GM23248 (cell line): ENCODE results near the gene GDF7. TPM values are rescaled to one million over a fixed set of nuclear protein-coding genes. Genes with fewer than 3 reads are reported as not detected.

Experiments used
- DNase-seq: peaks from one replicate; pipeline ENCODE4 v3.0.0-alpha.2; 2015
- H2AFZ ChIP-seq: fragments of 200-600 bp; sonication (generic); 2 replicates; pipeline ENCODE4 v1.6.1; 2016; ENCODE audit warnings: antibody characterized with exemption
- H3F3A ChIP-seq: fragments of 200-600 bp; sonication (generic); 2 replicates; pipeline ENCODE4 v1.6.1; 2016; ENCODE audit warnings: mild to moderate bottlenecking, antibody characterized with exemption, mixed run types; ENCODE audit not compliant: insufficient read depth
- H3K27ac ChIP-seq: fragments of 200-600 bp; sonication (generic); 2 replicates; pipeline ENCODE4 v1.5.1; 2016; ENCODE audit warnings: mild to moderate bottlenecking
- H3K27me3 ChIP-seq: fragments of 200-600 bp; sonication (generic); replicated peaks from 2 replicates; pipeline ENCODE4 v1.6.1; 2016; ENCODE audit warnings: mild to moderate bottlenecking; ENCODE audit not compliant: insufficient read depth
- H3K36me3 ChIP-seq: fragments of 200-600 bp; sonication (generic); 2 replicates; pipeline ENCODE4 v1.6.1; 2016; ENCODE audit warnings: low read depth, mild to moderate bottlenecking
- H3K4me1 ChIP-seq: fragments of 200-600 bp; sonication (generic); 2 replicates; pipeline ENCODE4 v1.6.1; 2016; ENCODE audit warnings: mild to moderate bottlenecking; ENCODE audit not compliant: insufficient read depth
- H3K4me2 ChIP-seq: fragments of 200-600 bp; sonication (generic); one replicate; pipeline ENCODE4 v1.6.1; 2016; ENCODE audit warnings: mild to moderate bottlenecking; ENCODE audit not compliant: unreplicated experiment
- H3K4me3 ChIP-seq: fragments of 200-600 bp; sonication (generic); 2 replicates; pipeline ENCODE4 v1.5.1; 2016; ENCODE audit warnings: mild to moderate bottlenecking
- H3K79me2 ChIP-seq: fragments of 200-600 bp; sonication (generic); 2 replicates; pipeline ENCODE4 v1.6.1; 2016; ENCODE audit warnings: mild to moderate bottlenecking; ENCODE audit not compliant: insufficient read depth
- H3K9ac ChIP-seq: fragments of 200-600 bp; sonication (generic); 2 replicates; pipeline ENCODE4 v1.6.1; 2016; ENCODE audit warnings: mild to moderate bottlenecking
- H3K9me2 ChIP-seq: fragments of 200-600 bp; sonication (generic); 2 replicates; pipeline ENCODE4 v1.6.1; 2016; ENCODE audit warnings: mixed run types, mild to moderate bottlenecking, moderate library complexity; ENCODE audit not compliant: insufficient read depth
- H3K9me3 ChIP-seq: fragments of 200-600 bp; sonication (generic); one replicate; pipeline ENCODE4 v1.6.1; 2017; ENCODE audit warnings: low read depth
- H4K20me1 ChIP-seq: fragments of 200-600 bp; sonication (generic); 2 replicates; pipeline ENCODE4 v1.6.0; 2016; ENCODE audit not compliant: insufficient read depth
- EZH2 ChIP-seq: fragments of 200-600 bp; sonication (generic); IDR thresholded peaks from 2 replicates; pipeline ENCODE4 v1.6.1; 2018; ENCODE audit warnings: antibody characterized with exemption, mild to moderate bottlenecking; ENCODE audit not compliant: insufficient read depth, poor library complexity, severe bottlenecking
- EZH2phosphoT487 ChIP-seq: fragments of 200-600 bp; sonication (generic); IDR thresholded peaks from 2 replicates; pipeline ENCODE4 v1.6.1; 2018; ENCODE audit warnings: antibody characterized with exemption, moderate library complexity, mild to moderate bottlenecking, low read depth; ENCODE audit not compliant: insufficient read depth
- WGBS, 2 experiments: methylation state at CpG; one replicate each; pipeline ENCODE4 v1.1.6; 2015 to 2017; ENCODE audit warnings: low lambda C conversion rate in 2 of 2, low coverage in 1 of 2; ENCODE audit errors: missing lambda C conversion rate in 2 of 2; 5-methylcytosine and 5-hydroxymethylcytosine counted together
- in situ Hi-C: fragments of 300-500 bp; cut with MboI; formaldehyde crosslinking; loops from 2 replicates; pipeline ENCODE4 v1.15.0; 2020
- polyA plus RNA-seq: library from polyadenylated mRNA; unstranded; fragments of >200 nt; fragmentation: Nextera tagmentation; extraction: Ambion mirVana; gene quantifications from 2 replicates; pipeline ENCODE4 v1.2.1, GENCODE V29; 2016
- total RNA-seq: library from RNA; depleted of rRNA; stranded (reverse); fragments of >200 nt; shearing (Covaris generic); gene quantifications from 2 replicates; pipeline ENCODE4 v1.2.3, GENCODE V29; 2014

GDF7 gene
- total and polyA plus RNA-seq, 2 experiments from 2014 or later = 0.03 TPM; not detected in 1

- in situ Hi-C loops = loop anchor here (10.0 kb wide), 1 partner anchor 176 kb away; no protein-coding TSS in a partner anchor
These were observed 36.0 kb upstream of the GDF7 start for GRCh38 chr2:20630967-20631366.

DNA sequence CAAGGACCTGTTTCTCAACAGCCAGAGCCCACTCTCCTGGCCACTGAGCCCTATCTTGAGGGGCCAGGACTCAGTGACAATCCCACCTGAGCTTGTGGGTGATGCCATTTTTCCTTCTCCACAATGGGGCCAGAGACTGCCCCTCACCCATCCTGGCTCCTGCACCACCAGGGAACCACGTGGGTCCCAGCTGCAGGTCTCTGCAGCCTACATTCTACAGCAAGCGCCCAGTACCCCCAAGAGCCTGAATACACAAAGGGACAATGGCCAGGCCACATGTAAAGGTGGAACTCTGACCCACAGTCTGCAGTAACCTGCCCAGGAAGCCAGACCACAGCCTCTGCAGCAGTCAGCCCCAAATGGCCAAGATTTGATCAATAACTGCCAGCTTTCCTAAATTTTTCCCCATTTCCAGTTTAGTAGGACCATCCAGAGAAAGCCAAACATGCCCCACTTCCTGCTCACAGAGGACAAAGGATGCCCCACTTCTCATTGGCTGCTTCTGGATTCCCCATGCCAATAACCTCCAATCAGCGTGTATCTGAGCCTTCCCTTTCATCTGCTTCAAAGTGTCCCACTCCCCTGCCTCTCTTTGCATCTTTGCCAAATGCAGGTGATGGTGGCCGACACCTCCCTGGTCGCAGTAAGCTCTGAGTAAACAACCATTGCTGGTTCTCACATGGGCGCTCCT lies 35.2 kb upstream of the GDF7 start:
- H2AFZ ChIP-seq = no peak overlapping the region
- H4K20me1 ChIP-seq = no peaks in the 10 kb centered on the region
- H3K79me2 ChIP-seq = no peaks in the 10 kb centered on the region
- no peak overlapping the region for H3K4me2 ChIP-seq
- H3K9me2 ChIP-seq = no peaks in the 10 kb centered on the region
- 89 to 90% methylated on average over 6 of the region's 6 CpGs for WGBS, 2 experiments
- TF ChIP-seq EZH2 (no peak), EZH2phosphoT487 (no peak)
- in situ Hi-C loops = loop anchor here (10.0 kb wide), 1 partner anchor 177 kb away; no protein-coding TSS in a partner anchor
- H3K4me3 ChIP-seq = no peak overlapping the region
- no peaks in the 10 kb centered on the region for H3F3A ChIP-seq
- H3K27ac ChIP-seq = no peak overlapping the region
- peaks cover 11% of the 10 kb centered on the region; the same call in 1 of the 2 replicates for H3K4me1 ChIP-seq
- no peaks in the 10 kb centered on the region for H3K9me3 ChIP-seq
- no peaks in the 10 kb centered on the region for H3K27me3 ChIP-seq
- no peak for DNase-seq
- H3K36me3 ChIP-seq = no peaks in the 10 kb centered on the region
- H3K9ac ChIP-seq = no peak overlapping the region

More at GRCh38 chr2:20630967-20631366, 36.0 kb upstream of the GDF7 start:
- Histone ChIP-seq H3K27ac (no peak overlapping the region), H3F3A (no peaks in the 10 kb centered on the region), H2AFZ (no peak overlapping the region), H3K36me3 (no peaks in the 10 kb centered on the region), H3K4me1 (peaks cover 11% of the 10 kb centered on the region; the same call in 1 of the 2 replicates), H3K9me3 (no peaks in the 10 kb centered on the region), H3K4me3 (no peak overlapping the region), H3K4me2 (no peak overlapping the region), H3K9me2 (no peaks in the 10 kb centered on the region), H3K27me3 (no peaks in the 10 kb centered on the region), H3K79me2 (no peaks in the 10 kb centered on the region), H4K20me1 (no peaks in the 10 kb centered on the region), H3K9ac (no peak overlapping the region)
- DNase-seq = no peak
- no peak for TF ChIP-seq EZH2
- TF ChIP-seq EZH2phosphoT487 = no peak
- WGBS, 2 experiments = 84 to 97% methylated on average over 4 of the region's 4 CpGs

- H3K4me3 ChIP-seq = no peak overlapping the region
- H3K27me3 ChIP-seq = no peaks in the 10 kb centered on the region
- DNase-seq = no peak
- no peak overlapping the region for H3K27ac ChIP-seq
- H3K4me2 ChIP-seq = no peak overlapping the region
- WGBS, 2 experiments = 94 to 96% methylated on average over 7 of the region's 7 CpGs
- H3F3A ChIP-seq = no peaks in the 10 kb centered on the region
- H2AFZ ChIP-seq = no peak overlapping the region
- H3K4me1 ChIP-seq = peaks cover 11% of the 10 kb centered on the region; the same call in 1 of the 2 replicates
- H3K9ac ChIP-seq = no peak overlapping the region
- in situ Hi-C loops = loop anchor here (10.0 kb wide), 1 partner anchor 178 kb away; no protein-coding TSS in a partner anchor
- no peaks in the 10 kb centered on the region for H3K9me3 ChIP-seq
- H4K20me1 ChIP-seq = no peaks in the 10 kb centered on the region
- no peaks in the 10 kb centered on the region for H3K79me2 ChIP-seq
- H3K36me3 ChIP-seq = no peaks in the 10 kb centered on the region
- H3K9me2 ChIP-seq = no peaks in the 10 kb centered on the region
- TF ChIP-seq EZH2phosphoT487 (no peak), EZH2 (no peak)
These were observed 34.4 kb upstream of the GDF7 start for GRCh38 chr2:20632446-20632990.

DNA sequence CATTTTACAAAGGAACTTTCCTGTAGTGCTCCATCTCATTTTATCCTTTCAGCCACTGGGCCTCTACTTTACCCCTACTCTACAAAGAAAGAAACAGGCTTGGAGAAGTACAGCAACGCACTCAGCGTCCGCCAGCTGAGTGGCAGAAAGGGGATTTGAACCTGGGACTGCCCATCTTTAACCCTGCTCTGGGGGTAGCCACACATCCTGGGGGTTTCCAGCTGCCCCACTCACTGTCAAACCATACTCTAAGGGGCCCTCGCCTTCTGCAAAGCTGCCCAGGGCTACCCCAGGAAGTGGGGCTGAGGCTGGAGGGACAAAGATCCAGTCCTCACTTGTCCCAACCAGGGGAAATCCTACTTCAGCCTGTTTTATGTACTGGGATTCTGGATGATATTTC lies 33.9 kb upstream of the GDF7 start:
- no peak for TF ChIP-seq EZH2phosphoT487
- TF ChIP-seq EZH2 = no peak
- Histone ChIP-seq H3K9me3 (no peaks in the 10 kb centered on the region), H3K36me3 (no peaks in the 10 kb centered on the region), H3F3A (no peaks in the 10 kb centered on the region), H3K79me2 (no peaks in the 10 kb centered on the region), H3K27me3 (no peaks in the 10 kb centered on the region), H2AFZ (no peak overlapping the region), H3K4me3 (no peak overlapping the region), H3K4me1 (peaks cover 11% of the 10 kb centered on the region; the same call in 1 of the 2 replicates), H3K9ac (no peak overlapping the region), H3K4me2 (no peak overlapping the region), H3K27ac (no peak overlapping the region), H3K9me2 (no peaks in the 10 kb centered on the region), H4K20me1 (no peaks in the 10 kb centered on the region)
- no peak for DNase-seq
- in situ Hi-C loops = loop anchor here (10.0 kb wide), 1 partner anchor 178 kb away; no protein-coding TSS in a partner anchor
- 84 to 86% methylated on average over 4 of the region's 4 CpGs for WGBS, 2 experiments
